ENCODE results near the gene MOB3A. TPM values are rescaled to one million over a fixed set of nuclear protein-coding genes. Genes with fewer than 3 reads are reported as not detected.

The MOB3A gene
- polyA plus RNA-seq, 1 donor (not counting 4 experiments of a cell fraction or from before 2014, with no cell fraction given) = 34.2 TPM

DNA sequence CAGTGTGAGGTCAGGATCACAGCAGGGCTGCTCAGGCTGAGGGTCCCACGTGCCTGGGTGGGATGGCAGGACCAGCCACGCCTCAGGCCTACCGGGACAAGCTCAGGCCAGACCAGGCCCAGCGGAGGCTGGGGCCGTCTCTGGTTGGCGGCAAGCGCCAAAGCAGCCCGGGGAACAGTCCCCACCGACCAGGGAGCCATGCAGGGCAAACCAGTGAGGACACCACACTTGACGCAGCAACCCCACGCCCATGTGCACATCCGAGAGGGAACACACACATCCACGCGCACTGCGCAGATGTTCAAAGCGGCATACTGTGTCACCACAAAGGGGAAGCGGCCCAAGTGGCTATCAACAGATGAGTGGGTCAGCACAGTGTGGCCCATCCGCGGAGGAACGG, 15.8 kb upstream of the MOB3A start:
- H3K9me1 ChIP-seq (ENCODE audit: control insufficient read depth, extremely low read depth, insufficient read depth, low read length) = no peaks in the 10 kb centered on the region
- H3K27me3 ChIP-seq (ENCODE audit: control insufficient read depth, extremely low read depth, insufficient read depth, low read length) = no peaks in the 10 kb centered on the region
- no peaks in the 10 kb centered on the region for H3K79me2 ChIP-seq (ENCODE audit: control insufficient read depth, insufficient read depth, low read length)
- H4K20me1 ChIP-seq (ENCODE audit: control insufficient read depth, extremely low read depth, insufficient read depth, low read length) = no peaks in the 10 kb centered on the region
- no peak overlapping the region for H3K4me3 ChIP-seq (ENCODE audit: control insufficient read depth in 2 of 3, extremely low read depth in 1 of 3, insufficient read depth in 2 of 3, low read depth in 1 of 3, low read length in 3 of 3)
- DNase-seq (ENCODE audit: low read depth, low spot score) (no peak), FAIRE-seq (no peak)
- H3K4me1 ChIP-seq (ENCODE audit: control insufficient read depth, extremely low read depth, insufficient read depth, low read length) = no peaks in the 10 kb centered on the region
- dilution Hi-C loops (cut with MboI; ENCODE audit: extremely low pct_ligation_motif_present, low sequenced_read_pairs) = no loop called here
- no peak overlapping the region for H2AFZ ChIP-seq (ENCODE audit: control insufficient read depth, low read length)
- H3K27ac ChIP-seq (ENCODE audit: control insufficient read depth, insufficient read depth, low read length) = no peak overlapping the region
- H3K9me3 ChIP-seq (ENCODE audit: control insufficient read depth, low read depth, low read length) = no peaks in the 10 kb centered on the region
- TF ChIP-seq CTCF (optimal IDR thresholded peaks at IDR 0.05 in 1 of 3, IDR thresholded peaks at IDR 0.05 in 1 of 3, conservative IDR thresholded peaks at IDR 0.05 in 1 of 3; ENCODE audit: extremely low read depth in 1 of 3, insufficient read depth in 2 of 3, low read length in 3 of 3) (no peak), EZH2 (IDR thresholded peaks at IDR 0.05; ENCODE audit: low read length) (no peak)
- no peak overlapping the region for H3K9ac ChIP-seq (ENCODE audit: control insufficient read depth, extremely low read depth, insufficient read depth, low read length)
- H3K36me3 ChIP-seq (ENCODE audit: control insufficient read depth in 2 of 2, extremely low read depth in 1 of 2, insufficient read depth in 2 of 2, low read length in 2 of 2) = peaks cover 59 to 73% of the 10 kb centered on the region in 2 experiments
- H3K4me2 ChIP-seq (ENCODE audit: control insufficient read depth, extremely low read depth, insufficient read depth, low read depth, low read length) = no peak overlapping the region

- Histone ChIP-seq H3K4me1 (ENCODE audit: control insufficient read depth, extremely low read depth, insufficient read depth, low read length) (no peaks in the 10 kb centered on the region), H3K36me3 (ENCODE audit: control insufficient read depth in 2 of 2, extremely low read depth in 1 of 2, insufficient read depth in 2 of 2, low read length in 2 of 2) (peaks cover 62 to 69% of the 10 kb centered on the region in 2 experiments), H2AFZ (ENCODE audit: control insufficient read depth, low read length) (no peak overlapping the region), H3K9me3 (ENCODE audit: control insufficient read depth, low read depth, low read length) (no peaks in the 10 kb centered on the region), H4K20me1 (ENCODE audit: control insufficient read depth, extremely low read depth, insufficient read depth, low read length) (no peaks in the 10 kb centered on the region), H3K4me2 (ENCODE audit: control insufficient read depth, extremely low read depth, insufficient read depth, low read depth, low read length) (no peak overlapping the region), H3K4me3 (ENCODE audit: control insufficient read depth in 2 of 3, extremely low read depth in 1 of 3, insufficient read depth in 2 of 3, low read depth in 1 of 3, low read length in 3 of 3) (no peak overlapping the region), H3K27me3 (ENCODE audit: control insufficient read depth, extremely low read depth, insufficient read depth, low read length) (no peaks in the 10 kb centered on the region), H3K79me2 (ENCODE audit: control insufficient read depth, insufficient read depth, low read length) (no peaks in the 10 kb centered on the region), H3K9me1 (ENCODE audit: control insufficient read depth, extremely low read depth, insufficient read depth, low read length) (no peaks in the 10 kb centered on the region), H3K9ac (ENCODE audit: control insufficient read depth, extremely low read depth, insufficient read depth, low read length) (no peak overlapping the region), H3K27ac (ENCODE audit: control insufficient read depth, insufficient read depth, low read length) (no peak overlapping the region)
- TF ChIP-seq EZH2 (IDR thresholded peaks at IDR 0.05; ENCODE audit: low read length) = no peak
- no peak for TF ChIP-seq CTCF (optimal IDR thresholded peaks at IDR 0.05 in 1 of 3, IDR thresholded peaks at IDR 0.05 in 1 of 3, conservative IDR thresholded peaks at IDR 0.05 in 1 of 3; ENCODE audit: extremely low read depth in 1 of 3, insufficient read depth in 2 of 3, low read length in 3 of 3)
- FAIRE-seq = no peak
- no peak for DNase-seq (ENCODE audit: low read depth, low spot score)
- dilution Hi-C loops (cut with MboI; ENCODE audit: extremely low pct_ligation_motif_present, low sequenced_read_pairs) = no loop called here
Measured at GRCh38 chr19:2111425-2111824, 15.3 kb upstream of the MOB3A start.
